HG03442 (cell line): ENCODE results near the gene MRTFB.
A peak's percentile ranks its signal among the peaks of the same experiment; 100 is the strongest.
"Not testable (repeated sequence)": the region's sequence is repeated elsewhere in the genome, so short reads cannot be mapped to it uniquely, and the experiment has no call there.

Experiments
- ATAC-seq: cut with Tn5 transposase; IDR thresholded peaks from one replicate; pipeline ENCODE4 v1.9.1; 2021; ENCODE audit warnings: mild to moderate bottlenecking, moderate library complexity; ENCODE audit not compliant: unreplicated experiment

Gene MRTFB

GRCh38 chr16:14180481-14180944 is 109.4 kb downstream of the MRTFB start:
- no peak for ATAC-seq

- no peak for ATAC-seq
These were observed 110.4 kb downstream of the MRTFB start for GRCh38 chr16:14181371-14182050.

- no peak for ATAC-seq
These were observed 111.9 kb downstream of the MRTFB start for GRCh38 chr16:14182999-14183398.

GRCh38 chr16:14183962-14184361 is 112.8 kb downstream of the MRTFB start:
- ATAC-seq: not testable (repeated sequence)

GRCh38 chr16:14186007-14186794 is 115.1 kb downstream of the MRTFB start:
- no peak for ATAC-seq

GRCh38 chr16:14186795-14187221 is 115.7 kb downstream of the MRTFB start:
- no peak for ATAC-seq

GRCh38 chr16:14187517-14188338 is 116.6 kb downstream of the MRTFB start:
- no peak for ATAC-seq

- ATAC-seq: peak; percentile 58
These were observed 122.3 kb downstream of the MRTFB start for GRCh38 chr16:14193316-14193871.

- ATAC-seq: no peak
These were observed 123.6 kb downstream of the MRTFB start for GRCh38 chr16:14194721-14195120.

- no peak for ATAC-seq
These were observed 124.9 kb downstream of the MRTFB start for GRCh38 chr16:14196011-14196410.

GRCh38 chr16:14196539-14196938 is 125.4 kb downstream of the MRTFB start:
- ATAC-seq: no peak

- no peak for ATAC-seq
These were observed 126.9 kb downstream of the MRTFB start for GRCh38 chr16:14198012-14198411.

- no peak for ATAC-seq
These were observed 127.5 kb downstream of the MRTFB start for GRCh38 chr16:14198572-14198971.

- no peak for ATAC-seq
These were observed 128.1 kb downstream of the MRTFB start for GRCh38 chr16:14199199-14199598.

GRCh38 chr16:14199624-14200023 is 128.5 kb downstream of the MRTFB start:
- ATAC-seq: no peak

- no peak for ATAC-seq
These were observed 131.0 kb downstream of the MRTFB start for GRCh38 chr16:14202095-14202494.

- ATAC-seq: no peak
These were observed 131.6 kb downstream of the MRTFB start for GRCh38 chr16:14202697-14203096.

GRCh38 chr16:14203166-14203565 is 132.0 kb downstream of the MRTFB start:
- no peak for ATAC-seq

- ATAC-seq: no peak
These were observed 134.5 kb downstream of the MRTFB start for GRCh38 chr16:14205666-14206065.

GRCh38 chr16:14211856-14212543 is 140.9 kb downstream of the MRTFB start:
- ATAC-seq: no peak
